Muscle layer of duodenum (tissue), 2 donors: ENCODE data around the gene MYL9.
A peak's percentile ranks its signal among the peaks of the same experiment; 100 is the strongest.

Source experiments
- H3K27ac ChIP-seq: one replicate; pipeline ENCODE4 v1.7.0; 2013; ENCODE audit warnings: mild to moderate bottlenecking, low read length
- H3K27me3 ChIP-seq: one replicate; pipeline ENCODE4 v1.7.0; 2013; ENCODE audit warnings: low read depth, mild to moderate bottlenecking, control low read depth, low read length
- H3K36me3 ChIP-seq, 2 donors: one replicate each; pipeline ENCODE4 v1.7.0; 2013; ENCODE audit warnings: low read length in 2 of 2, control low read depth in 1 of 2, mild to moderate bottlenecking in 1 of 2; ENCODE audit not compliant: insufficient read depth in 2 of 2, control insufficient read depth in 1 of 2
- H3K4me1 ChIP-seq, 2 donors: one replicate each; pipeline ENCODE4 v1.7.0; 2013; ENCODE audit warnings: low read length in 2 of 2, mild to moderate bottlenecking in 2 of 2, control low read depth in 1 of 2, moderate library complexity in 1 of 2; ENCODE audit not compliant: insufficient read depth in 2 of 2, control insufficient read depth in 1 of 2
- H3K4me3 ChIP-seq, 2 donors: one replicate each; pipeline ENCODE4 v1.7.0; 2013; ENCODE audit warnings: low read length in 2 of 2, low read depth in 1 of 2, mild to moderate bottlenecking in 1 of 2
- H3K9me3 ChIP-seq, 2 donors: one replicate each; pipeline ENCODE4 v1.7.0; 2013; ENCODE audit warnings: low read length in 2 of 2, control low read depth in 1 of 2, mild to moderate bottlenecking in 1 of 2; ENCODE audit not compliant: control insufficient read depth in 1 of 2
- donor health status: healthy.

Gene MYL9

DNA sequence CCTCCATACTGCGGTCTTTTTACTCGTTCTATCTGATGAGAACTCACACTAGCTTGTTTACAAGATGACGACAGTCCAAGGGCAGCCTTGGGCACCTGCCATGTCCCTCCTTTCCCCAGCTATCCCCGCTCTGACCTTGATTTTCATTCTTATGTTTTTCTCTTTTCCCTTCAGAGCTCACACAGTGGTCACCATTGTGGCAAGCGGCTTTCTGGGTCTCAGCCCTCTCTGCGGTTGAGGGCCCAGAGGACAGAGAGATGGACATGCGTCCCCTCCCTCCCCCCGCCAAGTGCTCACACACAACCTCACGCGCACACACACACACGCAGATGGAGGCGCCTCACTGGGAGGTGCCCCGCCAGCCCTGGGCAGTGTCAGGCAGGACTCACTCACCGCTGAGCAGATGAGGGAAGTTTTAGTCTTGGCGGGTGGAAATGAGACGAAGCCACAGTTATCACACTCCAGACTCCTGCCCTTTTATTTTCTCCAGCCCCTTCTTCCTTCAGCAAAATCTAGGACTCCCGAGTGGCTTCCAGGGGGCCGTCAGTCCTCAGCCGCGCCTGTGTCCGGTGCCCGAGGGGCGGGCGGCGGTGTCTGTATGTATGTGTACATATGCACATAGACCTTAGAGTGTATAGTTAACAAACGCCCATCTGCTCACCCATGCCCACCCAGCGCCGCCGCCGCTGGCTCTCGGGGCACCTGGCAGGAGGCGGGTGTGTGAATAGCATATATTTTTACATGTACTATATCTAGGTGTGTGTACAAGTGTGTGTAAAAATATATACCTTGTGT is 13.8 kb upstream of the MYL9 start:
- Histone ChIP-seq H3K9me3 (no peaks in the 10 kb centered on the region), H3K36me3 (peaks cover 25 to 43% of the 10 kb centered on the region in 2 donors), H3K4me3 (no peak overlapping the region), H3K4me1 (peaks cover 0 to 19% of the 10 kb centered on the region in 2 donors), H3K27ac (peak overlapping the region; percentile 62), H3K27me3 (no peaks in the 10 kb centered on the region)

- H3K9me3 ChIP-seq: no peaks in the 10 kb centered on the region
- H3K27ac ChIP-seq: no peak overlapping the region
- H3K4me3 ChIP-seq: no peak overlapping the region
- peaks cover 25 to 43% of the 10 kb centered on the region in 2 donors for H3K36me3 ChIP-seq
- no peaks in the 10 kb centered on the region for H3K27me3 ChIP-seq
- peaks cover 0 to 12% of the 10 kb centered on the region in 2 donors for H3K4me1 ChIP-seq
Measured at GRCh38 chr20:36528176-36528874, 13.0 kb upstream of the MYL9 start.

GRCh38 chr20:36528875-36529417 is 12.4 kb upstream of the MYL9 start:
- Histone ChIP-seq H3K27ac (no peak overlapping the region), H3K9me3 (no peaks in the 10 kb centered on the region), H3K27me3 (no peaks in the 10 kb centered on the region), H3K4me1 (peaks cover 0 to 12% of the 10 kb centered on the region in 2 donors), H3K4me3 (no peak overlapping the region), H3K36me3 (peaks cover 22 to 38% of the 10 kb centered on the region in 2 donors)

GRCh38 chr20:36532388-36532787 is 8.9 kb upstream of the MYL9 start:
- no peak overlapping the region for H3K4me3 ChIP-seq
- H3K27ac ChIP-seq: no peak overlapping the region
- peaks cover 0 to 10% of the 10 kb centered on the region in 2 donors for H3K36me3 ChIP-seq
- no peaks in the 10 kb centered on the region for H3K9me3 ChIP-seq
- peaks cover 0 to 5% of the 10 kb centered on the region in 2 donors for H3K4me1 ChIP-seq
- H3K27me3 ChIP-seq: no peaks in the 10 kb centered on the region

DNA sequence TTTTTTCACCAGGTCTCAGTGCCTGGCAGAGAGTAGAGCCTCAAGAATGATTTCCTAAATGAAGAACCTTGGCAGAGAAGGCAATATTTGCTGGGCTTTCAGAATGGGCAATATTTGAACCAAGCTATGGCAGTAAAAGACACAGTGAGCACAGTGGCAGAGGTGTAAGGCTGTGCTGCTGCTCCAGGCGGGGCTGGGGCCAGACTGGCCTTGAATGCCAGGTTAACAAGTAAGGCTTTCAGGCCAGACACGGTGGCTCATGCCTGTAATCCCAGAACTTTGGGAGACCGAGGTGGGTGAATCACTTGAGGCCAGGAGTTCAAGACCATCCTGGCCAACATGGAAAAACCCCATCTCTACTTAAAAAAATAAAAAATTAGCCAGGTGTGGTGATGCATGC is 8.5 kb upstream of the MYL9 start:
- peaks cover 0 to 8% of the 10 kb centered on the region in 2 donors for H3K36me3 ChIP-seq
- H3K4me1 ChIP-seq: peaks cover 0 to 1% of the 10 kb centered on the region in 2 donors
- H3K27ac ChIP-seq: no peak overlapping the region
- no peaks in the 10 kb centered on the region for H3K27me3 ChIP-seq
- H3K4me3 ChIP-seq: no peak overlapping the region
- no peaks in the 10 kb centered on the region for H3K9me3 ChIP-seq

GRCh38 chr20:36538026-36538722 is 3.1 kb upstream of the MYL9 start:
- H3K27ac ChIP-seq: no peak overlapping the region
- peaks cover 0 to 10% of the 10 kb centered on the region in 2 donors for H3K4me1 ChIP-seq
- peaks cover 0 to 12% of the 10 kb centered on the region in 2 donors for H3K36me3 ChIP-seq
- H3K4me3 ChIP-seq: no peak overlapping the region
- H3K9me3 ChIP-seq: no peaks in the 10 kb centered on the region
- H3K27me3 ChIP-seq: no peaks in the 10 kb centered on the region

DNA sequence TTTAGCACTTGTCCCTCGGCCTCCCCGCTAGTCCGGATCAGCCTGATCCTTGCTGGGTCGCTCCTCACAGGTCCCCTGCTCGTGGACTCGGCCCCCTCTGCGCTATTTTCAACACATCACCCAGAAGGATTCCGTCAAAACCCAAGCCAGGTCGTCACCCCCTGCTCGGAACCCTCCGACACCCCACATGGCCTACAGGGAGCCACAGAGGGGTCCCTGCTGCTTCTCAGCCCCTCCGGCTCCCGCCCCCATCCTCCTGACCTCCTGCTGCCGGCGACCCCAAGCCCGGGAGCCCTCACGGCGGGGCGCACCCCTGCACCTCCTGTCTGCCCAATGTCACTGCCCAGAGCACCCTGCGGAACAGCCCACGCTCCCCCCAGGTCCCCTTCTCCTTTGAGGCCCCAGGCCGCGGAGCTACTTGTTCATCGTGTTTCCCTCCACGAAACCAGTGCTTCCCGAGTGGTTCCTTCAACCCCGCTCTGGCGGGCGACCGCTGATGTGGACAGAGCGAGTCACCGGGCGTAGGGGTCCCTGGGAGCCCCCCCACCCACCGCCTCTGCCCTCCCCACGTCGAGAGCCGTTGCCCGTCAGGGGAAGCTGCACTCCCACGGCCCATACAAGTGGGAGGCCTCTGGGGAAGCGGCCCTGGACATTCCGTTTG is 638 bp upstream of the MYL9 start:
- no peaks in the 10 kb centered on the region for H3K9me3 ChIP-seq
- peaks cover 0 to 29% of the 10 kb centered on the region in 2 donors for H3K36me3 ChIP-seq
- H3K4me3 ChIP-seq: peak overlapping the region; percentile 37 to 71
- H3K27ac ChIP-seq: peak overlapping the region; percentile 83
- H3K27me3 ChIP-seq: no peaks in the 10 kb centered on the region
- H3K4me1 ChIP-seq: peaks cover 0 to 32% of the 10 kb centered on the region in 2 donors

DNA sequence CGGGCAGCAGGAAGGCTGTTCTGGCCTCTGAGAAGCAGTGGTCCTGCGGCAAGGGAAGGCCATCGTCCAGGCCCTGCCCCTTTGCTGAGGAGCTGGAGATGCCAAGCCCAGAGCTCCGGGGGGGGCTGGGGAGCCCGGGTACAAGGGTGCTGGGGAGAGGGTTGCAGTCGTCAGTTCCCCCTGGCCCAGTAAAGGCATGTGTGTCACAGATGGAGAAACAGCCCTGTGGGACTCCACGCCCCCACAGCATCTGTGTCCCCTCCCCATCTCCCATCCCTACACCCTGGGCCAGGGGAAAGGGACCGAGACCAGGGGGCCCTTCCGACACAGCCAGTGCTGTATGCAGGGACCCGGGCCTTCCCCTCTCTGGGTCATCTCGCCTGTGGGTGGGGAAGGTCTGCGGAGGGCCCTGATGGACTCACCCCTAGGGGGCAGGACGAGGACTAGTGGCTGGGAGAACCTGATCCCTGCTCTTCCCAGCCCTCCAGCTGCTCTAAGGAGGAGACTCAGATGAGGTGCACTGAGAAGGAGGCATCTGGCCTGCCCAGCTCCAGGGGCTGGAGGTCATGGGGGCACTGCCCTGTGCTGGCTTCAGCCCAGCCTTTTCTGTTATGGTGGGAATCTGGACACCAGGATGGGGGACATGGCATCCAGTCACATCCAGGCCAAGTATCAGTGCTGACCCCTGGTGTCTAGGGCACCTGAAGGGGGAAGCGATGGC is 609 bp downstream of the MYL9 start:
- no peaks in the 10 kb centered on the region for H3K9me3 ChIP-seq
- H3K4me3 ChIP-seq: peak overlapping the region; percentile 71 to 74
- peaks cover 0 to 32% of the 10 kb centered on the region in 2 donors for H3K36me3 ChIP-seq
- no peaks in the 10 kb centered on the region for H3K27me3 ChIP-seq
- H3K27ac ChIP-seq: peak overlapping the region; percentile 80
- peaks cover 0 to 43% of the 10 kb centered on the region in 2 donors for H3K4me1 ChIP-seq

DNA sequence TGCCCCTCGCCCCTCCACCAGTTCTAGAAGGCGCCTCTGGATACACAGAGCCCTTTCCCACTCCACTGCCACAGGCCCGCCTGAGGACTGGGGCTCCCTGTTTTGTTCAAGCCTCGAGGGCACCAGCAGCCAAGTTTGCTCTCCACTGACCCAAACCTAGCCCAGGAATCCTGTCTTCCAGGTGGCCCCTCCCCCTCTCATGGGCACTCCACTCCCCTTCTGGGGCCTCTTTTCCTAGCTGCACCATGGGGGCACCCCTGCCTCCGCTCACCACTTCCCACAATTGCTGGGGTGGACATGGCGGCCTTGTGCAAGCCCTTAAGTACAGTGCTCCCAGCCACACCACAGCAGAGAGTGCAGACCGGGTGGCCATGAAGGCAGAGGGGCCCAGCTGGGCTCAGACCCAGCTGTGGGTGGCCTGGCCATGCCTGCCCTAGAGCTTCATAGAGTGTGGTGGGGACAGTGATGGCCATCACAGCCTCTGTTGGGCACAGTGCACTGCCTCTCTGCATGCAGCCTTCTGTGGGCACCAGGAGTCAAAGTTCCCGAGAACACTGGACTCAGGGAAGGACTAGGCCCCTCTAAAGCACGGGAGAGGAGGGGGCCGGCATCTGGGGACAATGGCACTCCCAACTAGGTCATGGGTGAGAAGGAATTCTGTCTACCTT is 1.3 kb downstream of the MYL9 start:
- Histone ChIP-seq H3K27ac (peak overlapping the region; percentile 80), H3K4me1 (peaks cover 0 to 50% of the 10 kb centered on the region in 2 donors), H3K36me3 (peaks cover 6 to 39% of the 10 kb centered on the region in 2 donors), H3K4me3 (peak overlapping the region; percentile 71 to 74), H3K9me3 (no peaks in the 10 kb centered on the region), H3K27me3 (no peaks in the 10 kb centered on the region)
